Lower leg skin (tissue), 3 donors: ENCODE data around the gene FBXO46.

Source experiments
- CTCF ChIP-seq, 3 donors: fragments of 450-650 bp; IDR thresholded peaks; one replicate each; pipeline ENCODE4 v1.5.1; 2016; ENCODE audit warnings: antibody characterized with exemption in 3 of 3, mild to moderate bottlenecking in 3 of 3, moderate library complexity in 2 of 3
- POLR2A ChIP-seq, 2 donors: fragments of 450-650 bp; IDR thresholded peaks; one replicate each; pipeline ENCODE4 v1.6.1; 2016 to 2017; ENCODE audit warnings: antibody characterized with exemption in 2 of 2, mild to moderate bottlenecking in 1 of 2, moderate library complexity in 1 of 2

GRCh38 chr19:45705710-45706415, 24.8 kb downstream of the FBXO46 start:
- no peak for TF ChIP-seq CTCF (IDR thresholded peaks at IDR 0.05)
- no peak for TF ChIP-seq POLR2A (IDR thresholded peaks at IDR 0.05)
